NCI-H146 (cell line): Measurements from ENCODE around the gene ADRB1.

Experiments used
- DNase-seq: peaks from one replicate; lab custom pipeline; 2025; lab: John Stamatoyannopoulos, UW

ADRB1 gene

GRCh38 chr10:114043532-114044246 lies at the start of gene ADRB1:
TSS of gene ADRB1 (plus strand) at chr10:114043866. CDS start at chr10:114044133, 267 bp downstream.
- peak; percentile 97 for DNase-seq

DNA sequence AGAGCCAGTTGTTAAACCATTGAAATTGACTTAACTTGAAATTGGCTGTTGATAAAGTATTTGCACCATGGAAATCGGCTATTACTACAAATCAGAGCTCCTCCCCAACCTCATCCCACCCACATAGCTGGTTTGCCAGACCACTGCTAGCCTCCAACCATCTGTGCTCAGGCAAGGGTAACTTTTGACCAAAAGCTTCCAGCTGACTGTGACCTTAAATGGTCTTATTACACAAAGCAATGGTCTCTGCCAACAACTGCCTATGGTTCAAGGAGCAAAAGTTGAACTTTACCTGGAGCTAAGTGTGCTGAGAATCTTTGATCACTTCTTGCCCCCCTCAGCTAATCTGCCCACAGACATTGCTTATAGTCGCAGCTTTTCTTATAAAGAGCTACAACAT lies 48.5 kb upstream of the ADRB1 start:
- DNase-seq = no peak

DNA sequence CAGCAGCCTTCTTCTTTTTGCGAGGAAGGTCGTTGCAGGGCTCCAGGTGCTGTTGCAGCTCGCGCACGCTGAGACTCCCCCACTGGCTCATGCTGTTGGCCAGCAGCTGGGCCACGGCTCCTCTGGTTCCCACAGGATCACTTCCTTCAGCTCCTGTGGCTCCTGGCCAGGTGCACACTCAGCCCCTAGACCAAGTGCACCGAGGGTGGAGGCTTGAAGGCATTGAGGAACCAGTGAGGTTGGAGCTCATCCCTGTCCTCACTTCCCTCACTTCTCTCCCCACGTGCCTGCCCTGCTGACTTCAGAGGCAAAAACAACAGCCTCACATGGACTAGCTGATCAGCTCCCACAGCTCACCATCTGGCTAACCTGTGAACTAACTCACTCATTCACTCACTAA lies 46.2 kb upstream of the ADRB1 start:
- peak; percentile 57 for DNase-seq

GRCh38 chr10:113999531-113999930 lies 44.1 kb upstream of the ADRB1 start:
- DNase-seq = no peak

DNA sequence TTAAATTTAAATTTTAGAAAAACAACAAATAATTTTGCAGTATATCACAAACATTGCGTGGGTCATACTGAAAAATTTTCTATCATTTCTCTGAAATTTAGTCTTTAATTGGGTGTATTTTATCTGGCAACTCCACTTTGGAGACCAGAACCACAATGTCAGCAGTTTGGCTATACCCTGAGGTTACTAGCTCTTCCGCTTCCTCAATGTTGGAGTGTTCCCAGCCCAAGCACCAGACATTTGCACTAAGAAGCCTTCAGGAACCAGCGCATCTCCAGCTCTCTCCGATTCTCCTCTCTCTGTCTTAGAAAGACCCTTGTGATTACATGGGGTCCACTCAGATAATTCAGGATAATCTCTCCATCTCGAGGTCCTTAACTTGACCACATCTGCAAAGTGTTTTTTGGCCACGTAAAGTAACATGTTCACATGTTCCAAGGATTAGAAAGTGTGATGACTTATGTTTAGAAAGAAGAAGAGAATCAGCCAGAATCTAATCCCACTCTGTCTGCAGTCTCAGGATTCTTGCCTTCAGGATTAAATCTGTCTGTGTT lies 43.1 kb upstream of the ADRB1 start:
- no peak for DNase-seq

GRCh38 chr10:114002422-114002821 lies 41.2 kb upstream of the ADRB1 start:
- DNase-seq = no peak

GRCh38 chr10:114003161-114003941 lies 40.3 kb upstream of the ADRB1 start:
- DNase-seq = no peak

GRCh38 chr10:114009281-114009996 lies 34.2 kb upstream of the ADRB1 start:
- DNase-seq = no peak

DNA sequence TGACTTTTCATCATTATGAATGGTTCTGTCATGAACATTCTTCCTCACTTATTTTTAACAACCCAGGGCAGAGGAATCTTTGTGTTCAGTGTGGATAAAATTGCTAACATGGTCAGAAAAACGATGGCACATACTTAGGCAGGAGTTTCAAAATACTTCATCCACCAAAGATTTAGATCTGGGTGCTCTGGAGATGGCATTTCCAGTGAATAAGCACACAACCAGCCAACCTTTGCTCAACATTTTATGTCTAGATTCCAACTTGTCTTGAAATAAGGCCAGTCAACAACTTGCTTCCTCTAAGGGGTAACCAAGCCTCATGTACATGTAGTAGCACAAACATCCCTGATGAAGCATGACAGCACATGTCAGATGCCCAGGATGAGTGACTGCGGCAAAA lies 33.4 kb upstream of the ADRB1 start:
- no peak for DNase-seq

DNA sequence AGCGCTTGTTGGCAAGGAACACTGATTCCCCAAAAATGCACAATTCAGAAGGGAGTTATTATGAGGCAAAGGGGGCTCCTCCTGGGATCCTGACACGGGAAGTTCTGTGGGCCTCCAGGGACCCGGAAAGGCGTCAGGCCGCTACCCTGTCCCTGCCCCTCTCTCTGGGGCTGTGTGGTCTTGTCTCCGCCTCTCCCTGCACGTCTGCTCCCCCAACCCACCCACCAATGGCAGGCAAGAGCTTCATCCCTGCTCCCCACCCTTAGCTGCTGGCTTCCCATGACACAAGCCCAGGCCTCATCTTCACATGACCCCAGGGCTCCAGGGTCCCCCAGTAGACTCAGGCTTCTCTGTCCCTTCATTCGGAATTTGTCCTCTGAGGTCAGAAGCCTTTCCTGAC lies 31.0 kb upstream of the ADRB1 start:
- no peak for DNase-seq

DNA sequence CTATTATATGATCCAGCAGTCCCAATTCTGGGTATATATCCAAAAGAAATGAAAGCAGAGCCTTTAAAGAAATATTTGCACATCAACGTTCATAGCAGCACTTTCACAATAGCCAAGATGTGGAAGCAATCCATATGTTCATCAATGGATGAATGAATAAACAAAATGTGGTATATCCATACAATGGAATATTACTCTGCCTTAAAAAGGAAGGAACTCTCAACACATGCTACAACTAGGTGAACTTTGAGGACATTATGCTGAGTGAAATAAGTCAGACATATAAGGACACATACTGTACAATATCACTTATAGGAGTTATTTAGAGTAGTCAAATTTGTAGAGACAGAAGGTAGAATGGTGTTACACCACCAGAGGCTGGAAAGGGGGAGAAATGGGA lies 28.0 kb upstream of the ADRB1 start:
- DNase-seq = no peak

DNA sequence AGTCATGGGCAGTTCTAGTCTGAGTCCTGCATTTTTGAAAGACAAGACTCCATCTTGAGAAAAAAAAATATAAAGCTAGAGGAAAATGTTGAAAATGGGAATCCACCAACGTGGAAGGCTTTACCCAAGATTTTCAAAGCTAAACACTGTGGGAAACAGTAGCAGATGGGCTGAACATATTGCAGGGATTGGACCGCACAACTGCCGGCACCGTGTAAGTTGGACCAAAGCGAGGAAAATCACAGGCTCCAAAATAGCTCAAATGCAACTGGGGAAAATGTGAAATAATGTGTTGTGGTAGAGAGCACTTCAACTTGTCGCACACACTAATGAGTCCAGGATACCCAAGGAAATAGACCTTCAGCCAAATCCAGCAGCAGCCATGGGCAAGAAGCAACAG lies 26.4 kb upstream of the ADRB1 start:
- no peak for DNase-seq

GRCh38 chr10:114017873-114018272 lies 25.8 kb upstream of the ADRB1 start:
- no peak for DNase-seq

GRCh38 chr10:114019226-114019625 lies 24.4 kb upstream of the ADRB1 start:
- no peak for DNase-seq

DNA sequence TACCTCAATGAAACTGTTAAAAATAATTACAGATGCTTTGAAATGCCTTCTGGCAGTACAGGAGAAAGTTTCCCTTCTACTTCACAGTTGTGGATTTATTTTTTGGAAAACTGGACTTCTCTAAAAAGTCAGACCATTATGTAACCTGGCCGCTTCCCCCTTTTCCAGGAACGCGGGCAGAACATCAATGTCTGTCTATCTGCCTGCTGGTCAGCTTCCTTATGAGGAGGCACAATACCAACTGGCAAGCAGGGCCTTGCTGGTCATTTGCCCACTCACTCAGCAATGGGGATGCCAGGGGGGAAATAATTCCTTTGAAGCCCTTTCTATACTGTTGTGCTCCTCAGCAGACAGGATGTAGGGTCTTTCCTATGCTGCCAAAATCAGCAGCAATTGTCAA lies 22.5 kb upstream of the ADRB1 start:
- DNase-seq = no peak

DNA sequence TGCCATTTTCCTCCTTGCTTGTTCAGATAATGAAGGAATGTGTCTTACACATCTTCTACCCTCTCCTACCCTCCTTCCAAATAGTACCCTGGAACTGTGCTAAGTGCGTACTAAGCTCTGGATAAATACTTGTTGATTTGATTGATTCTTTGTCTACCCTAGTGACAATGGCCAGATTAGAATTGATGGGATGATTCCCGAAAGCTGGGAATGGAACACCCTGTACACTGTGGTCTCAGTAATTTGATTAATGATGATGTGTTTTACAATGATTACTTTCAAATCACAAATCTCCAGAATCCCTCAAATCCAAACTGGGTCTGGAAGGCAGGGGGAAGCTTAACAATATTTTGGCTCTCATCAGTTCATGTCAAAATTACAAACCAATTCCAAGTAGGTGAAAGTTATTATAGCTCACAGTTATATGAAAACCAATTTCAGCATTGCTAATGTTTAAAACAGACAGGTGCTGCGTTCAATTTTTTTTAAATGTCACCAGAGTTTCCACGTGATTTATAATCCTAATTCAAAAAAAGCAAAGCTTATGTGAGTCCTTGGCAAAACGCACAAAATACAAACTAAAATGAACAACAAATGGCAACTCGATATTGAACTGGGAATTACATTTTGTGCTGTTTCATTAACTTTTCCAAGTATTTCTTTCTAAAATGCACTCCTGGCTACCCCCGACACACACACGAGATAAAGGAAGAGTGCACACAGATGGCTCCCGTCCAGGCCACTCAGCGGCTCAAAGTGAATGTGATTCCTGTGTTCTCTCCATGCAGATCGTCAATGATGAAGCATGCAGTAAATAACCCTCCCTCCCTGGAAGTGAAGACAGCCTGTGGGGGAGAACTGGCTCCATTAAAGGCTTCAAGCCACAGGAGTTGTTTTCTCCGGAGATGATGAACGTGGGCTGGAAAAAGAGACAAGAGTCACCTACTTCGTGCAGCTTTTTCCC lies 21.7 kb upstream of the ADRB1 start:
- DNase-seq = no peak

GRCh38 chr10:114022766-114023597 lies 20.7 kb upstream of the ADRB1 start:
- no peak for DNase-seq

DNA sequence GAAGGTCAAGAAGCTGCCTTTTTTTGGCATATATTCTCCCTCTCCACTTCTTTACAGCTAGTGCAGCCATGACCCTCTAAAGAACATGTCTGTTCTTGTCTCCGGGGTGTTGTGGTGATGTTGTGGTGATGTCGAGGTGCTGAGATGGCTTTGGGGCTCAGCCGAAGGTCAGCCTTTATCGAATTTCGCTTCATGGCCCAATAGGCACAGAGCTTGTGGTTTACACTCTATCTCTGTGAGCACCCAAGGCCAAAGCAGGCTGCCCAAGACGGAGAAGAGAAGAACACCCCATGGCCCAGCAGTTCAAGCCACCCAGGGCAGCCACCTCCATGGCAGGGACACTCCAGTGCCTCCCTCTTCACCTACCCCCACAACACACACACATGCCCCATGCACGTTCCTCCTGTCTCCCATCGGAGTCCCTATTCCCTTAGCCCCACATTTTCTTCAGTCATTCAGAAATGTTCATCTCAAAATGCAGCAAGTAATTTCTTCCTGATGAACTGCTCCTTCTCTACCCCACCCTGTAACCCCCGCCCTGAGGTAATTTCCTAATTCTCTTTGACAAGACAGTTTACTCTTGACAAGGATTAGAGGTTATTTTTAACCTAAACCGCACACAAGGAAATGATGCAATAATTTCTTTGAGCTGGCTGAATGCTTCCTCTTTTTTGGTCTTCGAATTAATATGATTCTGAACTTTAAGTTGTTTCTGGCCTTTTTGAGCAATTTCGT lies 18.6 kb upstream of the ADRB1 start:
- no peak for DNase-seq

DNA sequence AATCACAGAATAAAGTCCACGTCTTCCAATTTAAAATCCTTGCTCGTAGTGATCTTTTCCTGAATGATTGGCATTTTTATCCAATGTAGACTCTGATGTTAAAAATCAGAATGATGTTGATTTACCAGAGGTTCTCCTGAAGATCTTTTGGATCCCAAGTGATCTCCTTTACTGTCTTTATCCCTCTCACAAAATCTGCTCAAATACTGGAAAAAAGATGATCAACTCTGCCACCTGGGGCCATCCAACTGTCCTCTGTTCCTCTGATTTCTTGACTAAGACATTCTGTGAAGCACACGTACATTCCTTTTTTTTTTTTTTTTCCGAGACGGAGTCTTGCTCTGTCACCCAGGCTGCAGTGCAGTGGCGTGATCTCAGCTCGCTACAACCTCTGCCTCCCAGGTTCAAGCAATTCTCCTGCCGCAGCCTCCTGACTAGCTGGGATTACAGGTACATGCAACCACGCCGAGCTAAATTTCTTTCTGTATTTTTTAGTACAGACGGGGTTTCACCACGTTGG lies 18.0 kb upstream of the ADRB1 start:
- no peak for DNase-seq
